Mammary microvascular endothelial cell (primary cell): ENCODE measurements around the gene TMA16. TPM values are rescaled to one million over a fixed set of nuclear protein-coding genes. Genes with fewer than 3 reads are reported as not detected.

Experiments used
- total RNA-seq: library from RNA; depleted of rRNA; stranded (reverse); fragments of >200 nt; gene quantifications from 2 replicates; pipeline ENCODE4 v1.2.3, GENCODE V29; 2015

The TMA16 gene
- 32.3 and 33.9 TPM in 2 replicates for total RNA-seq

GRCh38 chr4:163494360-163495241, at the start of gene TMA16:
Gene TMA16 (plus strand): TSS chr4:163494690. CDS start chr4:163494802, 112 bp downstream.

GRCh38 chr4:163473576-163473975, 20.9 kb upstream of the TMA16 start, which contains the start of gene TKTL2:
Gene TKTL2 (minus strand): TSS chr4:163473754. CDS start chr4:163473734, 20 bp downstream.

Other genes starting within 250 kb of the TMA16 start
- not detected in 2 replicates for gene NPY1R, start 162.1 kb upstream of the TMA16 start, total RNA-seq
- not detected in 2 replicates for gene NPY5R, start 150.8 kb upstream of the TMA16 start, total RNA-seq
- not detected in 2 replicates for gene TKTL2, start 20.9 kb upstream of the TMA16 start, total RNA-seq